Hematopoietic multipotent progenitor cell treated with erythropoietin and hydrocortisone succinate and interleukin-3 and kit ligand, for 8 days (in vitro differentiated cells): ENCODE data around the gene NUDT22.

Experiments used
- DNase-seq: peaks from one replicate; pipeline ENCODE4 v3.0.0-alpha.2; 2015

Gene NUDT22

GRCh38 chr11:64207256-64208085 lies 18.6 kb upstream of the NUDT22 start:
- peak; percentile 90 for DNase-seq

GRCh38 chr11:64208086-64208795 lies 17.8 kb upstream of the NUDT22 start:
- DNase-seq: no peak

- no peak for DNase-seq
Observed at GRCh38 chr11:64208796-64209562, 17.1 kb upstream of the NUDT22 start.

GRCh38 chr11:64209563-64209843 lies 16.6 kb upstream of the NUDT22 start:
- no peak for DNase-seq

- no peak for DNase-seq
Observed at GRCh38 chr11:64210301-64211020, 15.6 kb upstream of the NUDT22 start.

- no peak for DNase-seq
Observed at GRCh38 chr11:64211181-64211872, 14.7 kb upstream of the NUDT22 start.

GRCh38 chr11:64216879-64217278 lies 9.2 kb upstream of the NUDT22 start:
- no peak for DNase-seq

GRCh38 chr11:64218628-64219353 lies 7.3 kb upstream of the NUDT22 start:
- no peak for DNase-seq

- DNase-seq: no peak
Observed at GRCh38 chr11:64219354-64219684, 6.8 kb upstream of the NUDT22 start.

GRCh38 chr11:64219755-64220154 lies 6.3 kb upstream of the NUDT22 start:
- DNase-seq: no peak

- DNase-seq: no peak
Observed at GRCh38 chr11:64220271-64220670, 5.8 kb upstream of the NUDT22 start.

GRCh38 chr11:64220798-64221197 lies 5.3 kb upstream of the NUDT22 start:
- DNase-seq: no peak

- no peak for DNase-seq
Observed at GRCh38 chr11:64222651-64223000, 3.4 kb upstream of the NUDT22 start.

- no peak for DNase-seq
Observed at GRCh38 chr11:64223001-64223651, 2.9 kb upstream of the NUDT22 start.

GRCh38 chr11:64224151-64224890 lies 1.8 kb upstream of the NUDT22 start:
- DNase-seq: peak; percentile 5

- peak; percentile 6 for DNase-seq
Observed at GRCh38 chr11:64224891-64225607, 1.0 kb upstream of the NUDT22 start.

GRCh38 chr11:64226507-64227051 lies 505 bp downstream of the NUDT22 start:
- DNase-seq: peak; percentile 79

- DNase-seq: no peak
Observed at GRCh38 chr11:64227405-64227956, 1.4 kb downstream of the NUDT22 start.

- peak; percentile 3 for DNase-seq
Observed at GRCh38 chr11:64229090-64229743, 3.1 kb downstream of the NUDT22 start.
